HEK293T (cell line): ENCODE results near the gene SLC2A4RG.

Source experiments
- CTCF ChIA-PET: fragments of 350-600 bp; formaldehyde crosslinking; extraction: SDS; loops from one replicate; lab custom pipeline; 2021; ENCODE audit warnings: antibody characterized with exemption, inconsistent platforms; lab: Yijun Ruan, JAX
- POLR2A ChIA-PET: fragments of 350-600 bp; formaldehyde crosslinking; extraction: SDS; loops from one replicate; lab custom pipeline; 2020; ENCODE audit warnings: antibody characterized with exemption, inconsistent platforms; lab: Yijun Ruan, JAX
- DNase-seq: peaks from one replicate; pipeline ENCODE4 v3.0.0; 2012; ENCODE audit warnings: mixed read lengths; ENCODE audit errors: extremely low spot score
- ARNT ChIP-seq: fragments of 450-650 bp; IDR thresholded peaks from 2 replicates; pipeline ENCODE4 v1.6.1; 2017; ENCODE audit warnings: mild to moderate bottlenecking
- BHLHE40 ChIP-seq: fragments of 450-650 bp; IDR thresholded peaks from 2 replicates; pipeline ENCODE4 v1.6.1; 2016; ENCODE audit warnings: mild to moderate bottlenecking, moderate library complexity, borderline replicate concordance
- CTBP1 ChIP-seq: fragments of 450-650 bp; IDR thresholded peaks from 2 replicates; pipeline ENCODE4 v1.6.1; 2016; ENCODE audit warnings: borderline replicate concordance
- ELF4 ChIP-seq: fragments of 450-650 bp; IDR thresholded peaks from 2 replicates; pipeline ENCODE4 v1.6.1; 2017; ENCODE audit warnings: antibody characterized with exemption
- FOXA1 ChIP-seq: fragments of 450-650 bp; IDR thresholded peaks from 2 replicates; pipeline ENCODE4 v1.6.1; 2016; ENCODE audit warnings: mild to moderate bottlenecking
- FOXK2 ChIP-seq: fragments of 450-650 bp; IDR thresholded peaks from 2 replicates; pipeline ENCODE4 v1.6.1; 2016; ENCODE audit warnings: mild to moderate bottlenecking
- FOXM1 ChIP-seq: fragments of 450-650 bp; IDR thresholded peaks from 2 replicates; pipeline ENCODE4 v1.6.1; 2017; ENCODE audit warnings: mild to moderate bottlenecking, borderline replicate concordance
- HDGF ChIP-seq: fragments of 450-650 bp; IDR thresholded peaks from 2 replicates; pipeline ENCODE4 v1.6.1; 2017; ENCODE audit warnings: antibody characterized with exemption, borderline replicate concordance
- L3MBTL2 ChIP-seq: fragments of 450-650 bp; conservative IDR thresholded peaks from 2 replicates; pipeline ENCODE4 v1.6.1; 2016; ENCODE audit warnings: mild to moderate bottlenecking
- LEF1 ChIP-seq: fragments of 450-650 bp; IDR thresholded peaks from 2 replicates; pipeline ENCODE4 v1.6.1; 2017; ENCODE audit warnings: mild to moderate bottlenecking, borderline replicate concordance
- NFRKB ChIP-seq: fragments of 450-650 bp; IDR thresholded peaks from 2 replicates; pipeline ENCODE4 v1.6.1; 2016; ENCODE audit warnings: mild to moderate bottlenecking, moderate library complexity
- SP1 ChIP-seq: fragments of 450-650 bp; IDR thresholded peaks from 2 replicates; pipeline ENCODE4 v1.6.1; 2017
- SUZ12 ChIP-seq: fragments of 450-650 bp; IDR thresholded peaks from 2 replicates; pipeline ENCODE4 v1.6.1; 2016; ENCODE audit warnings: mild to moderate bottlenecking
- TARDBP ChIP-seq: fragments of 450-650 bp; IDR thresholded peaks from 2 replicates; pipeline ENCODE4 v1.6.1; 2016
- ZNF384 ChIP-seq: fragments of 450-650 bp; IDR thresholded peaks from 2 replicates; pipeline ENCODE4 v1.6.1; 2016
- TF ChIP-seq, protein P1 (sequence below): fragments of 450-650 bp; IDR thresholded peaks from 2 replicates; pipeline ENCODE4 v1.6.1; 2016

Gene SLC2A4RG

DNA sequence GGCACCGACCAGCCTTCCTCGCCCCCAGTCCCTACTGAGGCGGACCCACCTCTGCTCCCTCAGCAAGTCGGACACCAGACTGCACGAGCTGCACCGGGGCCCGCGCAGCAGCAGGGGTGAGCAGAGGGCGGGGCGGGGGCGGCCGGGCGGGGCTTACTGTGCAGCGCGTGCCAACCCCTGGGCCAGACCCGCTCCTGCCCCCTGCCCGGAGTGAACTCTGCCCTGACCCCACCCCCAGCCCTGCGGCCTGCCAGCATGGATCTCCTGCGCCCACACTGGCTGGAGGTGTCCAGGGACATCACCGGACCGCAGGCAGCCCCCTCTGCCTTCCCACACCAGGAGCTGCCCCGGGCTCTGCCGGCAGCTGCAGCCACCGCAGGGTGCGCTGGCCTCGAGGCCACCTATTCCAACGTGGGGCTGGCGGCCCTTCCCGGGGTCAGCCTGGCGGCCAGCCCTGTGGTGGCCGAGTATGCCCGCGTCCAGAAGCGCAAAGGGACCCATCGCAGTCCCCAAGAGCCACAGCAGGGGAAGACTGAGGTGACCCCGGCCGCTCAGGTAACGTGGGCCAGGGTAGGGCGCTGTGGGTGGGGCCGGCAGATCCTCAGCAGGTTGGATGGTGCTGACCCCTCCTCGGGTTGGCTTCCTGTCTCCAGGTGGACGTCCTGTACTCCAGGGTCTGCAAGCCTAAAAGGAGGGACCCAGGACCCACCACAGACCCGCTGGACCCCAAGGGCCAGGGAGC is 1.5 kb upstream of the SLC2A4RG start:
- TF ChIP-seq FOXK2 (no peak), LEF1 (no peak), ARNT (no peak), HDGF (no peak), TARDBP (no peak)
- POLR2A ChIA-PET = interaction anchor here (1.0 kb wide), 1 partner anchor 30 kb away, joined by 5 read pairs; the partner anchor contains the start of genes ARFRP1 and ZGPAT
- no peak for DNase-seq
- CTCF ChIA-PET = interaction anchor here (1.4 kb wide), 1 partner anchor 30 kb away, joined by 3 read pairs; the partner anchor contains the start of genes ARFRP1 and ZGPAT

DNA sequence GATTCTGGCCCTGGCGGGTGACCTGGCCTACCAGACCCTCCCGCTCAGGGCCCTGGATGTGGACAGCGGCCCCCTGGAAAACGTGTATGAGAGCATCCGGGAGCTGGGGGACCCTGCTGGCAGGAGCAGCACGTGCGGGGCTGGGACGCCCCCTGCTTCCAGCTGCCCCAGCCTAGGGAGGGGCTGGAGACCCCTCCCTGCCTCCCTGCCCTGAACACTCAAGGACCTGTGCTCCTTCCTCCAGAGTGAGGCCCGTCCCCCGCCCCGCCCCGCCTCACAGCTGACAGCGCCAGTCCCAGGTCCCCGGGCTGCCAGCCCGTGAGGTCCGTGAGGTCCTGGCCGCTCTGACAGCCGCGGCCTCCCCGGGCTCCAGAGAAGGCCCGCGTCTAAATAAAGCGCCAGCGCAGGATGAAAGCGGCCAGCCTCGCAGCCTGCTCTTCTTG is 868 bp upstream of the SLC2A4RG start:
- POLR2A ChIA-PET = interaction anchor here (1.0 kb wide), 1 partner anchor 31 kb away, joined by 5 read pairs; the partner anchor contains the start of genes ARFRP1 and ZGPAT
- TF ChIP-seq, protein P1, sequence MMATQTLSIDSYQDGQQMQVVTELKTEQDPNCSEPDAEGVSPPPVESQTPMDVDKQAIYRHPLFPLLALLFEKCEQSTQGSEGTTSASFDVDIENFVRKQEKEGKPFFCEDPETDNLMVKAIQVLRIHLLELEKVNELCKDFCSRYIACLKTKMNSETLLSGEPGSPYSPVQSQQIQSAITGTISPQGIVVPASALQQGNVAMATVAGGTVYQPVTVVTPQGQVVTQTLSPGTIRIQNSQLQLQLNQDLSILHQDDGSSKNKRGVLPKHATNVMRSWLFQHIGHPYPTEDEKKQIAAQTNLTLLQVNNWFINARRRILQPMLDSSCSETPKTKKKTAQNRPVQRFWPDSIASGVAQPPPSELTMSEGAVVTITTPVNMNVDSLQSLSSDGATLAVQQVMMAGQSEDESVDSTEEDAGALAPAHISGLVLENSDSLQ = no peak
- TF ChIP-seq CTBP1 (no peak), FOXM1 (no peak), NFRKB (no peak), SP1 (no peak), FOXK2 (no peak), ZNF384 (no peak), LEF1 (no peak), FOXA1 (no peak), TARDBP (no peak), HDGF (no peak), L3MBTL2 (no peak), ELF4 (no peak), ARNT (no peak), SUZ12 (no peak), BHLHE40 (no peak)
- CTCF ChIA-PET = interaction anchor here (1.4 kb wide), 1 partner anchor 31 kb away, joined by 3 read pairs; the partner anchor contains the start of genes ARFRP1 and ZGPAT

DNA sequence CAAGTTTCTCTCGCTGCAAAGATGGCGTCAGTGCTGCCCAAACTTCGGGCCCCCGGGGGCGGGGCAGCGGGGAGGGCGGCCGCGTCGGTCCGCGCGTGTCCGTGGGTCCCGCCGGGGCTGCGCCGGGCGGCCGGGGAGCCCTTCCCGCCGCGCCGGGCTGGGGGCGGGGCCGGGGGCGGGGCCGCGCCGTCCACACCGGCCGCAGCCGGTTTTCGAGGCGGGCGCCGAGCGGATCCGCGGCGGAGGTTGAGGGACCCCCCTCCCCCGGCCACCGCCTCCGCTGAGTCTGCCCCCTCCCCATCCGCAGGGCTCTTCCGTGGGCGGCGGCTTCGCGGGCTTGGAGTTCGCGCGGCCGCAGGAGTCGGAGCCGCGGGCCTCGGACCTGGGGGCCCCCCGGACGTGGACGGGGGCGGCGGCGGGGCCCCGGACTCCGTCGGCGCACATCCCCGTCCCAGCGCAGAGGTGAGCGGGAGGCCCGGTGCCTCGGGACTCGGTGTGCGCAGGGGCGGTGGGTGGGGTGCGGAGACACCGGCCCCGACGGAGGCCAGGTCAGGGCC is 572 bp downstream of the SLC2A4RG start:
- peak; percentile 49 for DNase-seq
- ChIA-PET CTCF (no interaction called here), POLR2A (interaction anchor here (1.3 to 1.6 kb wide), 4 partner anchors 11 to 125 kb away, joined by 7 to 14 read pairs (median 8); partner anchors contain the start of genes ARFRP1, RTEL1, TPD52L2 and ZGPAT)
- TF ChIP-seq ELF4 (no peak), FOXM1 (no peak), SP1 (no peak), LEF1 (no peak), ARNT (no peak), SUZ12 (no peak), BHLHE40 (no peak), FOXK2 (no peak), L3MBTL2 (no peak), NFRKB (no peak), CTBP1 (no peak), FOXA1 (no peak)
- TF ChIP-seq, protein P1 = no peak

More for the DNA sequence above, 868 bp upstream of the SLC2A4RG start:
- DNase-seq = peak; percentile 45

DNA sequence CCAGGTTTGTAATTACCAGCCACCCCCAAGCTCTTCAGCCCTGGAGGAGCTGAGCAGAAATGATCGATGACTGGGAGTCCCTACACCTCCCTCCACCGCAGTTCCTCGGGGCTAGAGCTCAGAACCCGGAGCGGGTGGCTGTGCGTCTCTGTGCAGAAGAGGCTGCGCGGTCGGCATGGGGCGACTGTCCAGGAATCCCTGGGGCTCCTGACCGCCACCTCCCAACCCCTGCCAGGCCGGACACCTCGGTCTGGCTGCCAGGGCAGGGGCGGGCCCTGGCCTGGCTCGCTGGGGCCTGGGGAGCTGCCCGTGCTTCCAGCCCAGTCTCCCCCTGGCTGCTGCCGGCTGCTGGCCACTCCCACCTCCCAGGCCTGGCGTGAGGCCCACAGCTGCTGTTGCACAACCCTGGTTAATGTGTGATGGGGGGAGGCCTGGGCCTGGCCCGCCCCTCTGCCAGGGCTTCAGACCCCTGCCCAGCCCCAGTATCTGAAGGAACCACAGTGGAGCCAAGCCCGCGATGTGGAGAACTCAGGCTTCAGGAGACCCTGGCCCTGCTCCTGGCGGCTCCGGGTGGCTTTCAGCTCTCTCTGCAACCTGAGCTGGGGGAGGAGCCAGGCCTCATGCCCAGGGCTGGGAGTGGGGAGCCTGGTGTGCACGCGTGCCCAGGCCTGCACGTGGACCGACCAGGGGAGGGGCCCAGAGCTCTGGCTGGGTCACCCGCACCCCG is 1.2 kb downstream of the SLC2A4RG start:
- TF ChIP-seq BHLHE40 (no peak), FOXK2 (no peak), LEF1 (no peak), ARNT (no peak), FOXA1 (no peak), FOXM1 (no peak), HDGF (no peak), ZNF384 (no peak)
- TF ChIP-seq, protein P1 = 0 out of 2 replicates have a peak, but pooled peaks have one; percentile 13
- peak; percentile 70 for DNase-seq
- ChIA-PET CTCF (no interaction called here), POLR2A (interaction anchor here (0.5 to 1.6 kb wide), 5 partner anchors 10 to 124 kb away, joined by 3 to 14 read pairs (median 8); partner anchors contain the start of genes ARFRP1, RTEL1, STMN3 and TPD52L2)

GRCh38 chr20:63741354-63741675 is 1.7 kb downstream of the SLC2A4RG start:
- CTCF ChIA-PET = no interaction called here
- TF ChIP-seq FOXA1 = no peak
- TF ChIP-seq ZNF384 = no peak
- TF ChIP-seq SP1 = no peak
- TF ChIP-seq L3MBTL2 = no peak
- no peak for TF ChIP-seq LEF1
- no peak for TF ChIP-seq NFRKB
- no peak for TF ChIP-seq FOXM1
- TF ChIP-seq HDGF = no peak
- TF ChIP-seq, protein P1 = no peak
- TF ChIP-seq ARNT = no peak
- no peak for TF ChIP-seq CTBP1
- TF ChIP-seq TARDBP = no peak
- no peak for TF ChIP-seq SUZ12
- TF ChIP-seq BHLHE40 = no peak
- TF ChIP-seq ELF4 = no peak
- no peak for TF ChIP-seq FOXK2
- DNase-seq = no peak
- POLR2A ChIA-PET = interaction anchor here (0.5 to 1.6 kb wide), 5 partner anchors 9 to 124 kb away, joined by 3 to 14 read pairs (median 8); partner anchors contain the start of genes ARFRP1, RTEL1, STMN3 and TPD52L2
